ENCODE data around the gene GSG1L. TPM values are rescaled to one million over a fixed set of nuclear protein-coding genes. Genes with fewer than 3 reads are reported as not detected.

GSG1L gene
- total and polyA plus RNA-seq, 4 experiments from 2014 or later, result 0.27 TPM; not detected in 3

- intact Hi-C loops (cut with micrococcal nuclease), result no loop called here
- Histone ChIP-seq H3K27ac (ENCODE audit: low read depth, low read length) (no peak overlapping the region), H3K36me3 (ENCODE audit: insufficient read depth, low read length) (no peaks in the 10 kb centered on the region), H3K4me3 (ENCODE audit: low read length in 2 of 2) (no peak overlapping the region), H3K9me3 (ENCODE audit: control insufficient read depth in 1 of 2, low read length in 2 of 2) (no peaks in the 10 kb centered on the region), H3K27me3 (ENCODE audit: insufficient read depth, low read length) (no peaks in the 10 kb centered on the region), H3K4me1 (ENCODE audit: insufficient read depth, low read length) (no peaks in the 10 kb centered on the region)
- ChIA-PET POLR2A (ENCODE audit: partially characterized antibody) (no interaction called here), CTCF (ENCODE audit: partially characterized antibody) (no interaction called here)
- Mint-ChIP-seq H3K36me3 (peaks cover 30 to 39% of the 10 kb centered on the region in 2 donors), H3K27ac (no peak overlapping the region), H3K4me1 (no peaks in the 10 kb centered on the region), H3K4me3 (no peak overlapping the region), H3K27me3 (no peaks in the 10 kb centered on the region), H3K9me3 (no peaks in the 10 kb centered on the region)
- no peak for DNase-seq
Observed at GRCh38 chr16:27771201-27771910, 292.2 kb downstream of the GSG1L start.

GRCh38 chr16:27770271-27771196 lies 293.0 kb downstream of the GSG1L start:
- Histone ChIP-seq H3K4me1 (ENCODE audit: insufficient read depth, low read length) (no peaks in the 10 kb centered on the region), H3K27ac (ENCODE audit: low read depth, low read length) (no peak overlapping the region), H3K4me3 (ENCODE audit: low read length in 2 of 2) (no peak overlapping the region), H3K27me3 (ENCODE audit: insufficient read depth, low read length) (no peaks in the 10 kb centered on the region), H3K9me3 (ENCODE audit: control insufficient read depth in 1 of 2, low read length in 2 of 2) (no peaks in the 10 kb centered on the region), H3K36me3 (ENCODE audit: insufficient read depth, low read length) (no peaks in the 10 kb centered on the region)
- POLR2A ChIA-PET (ENCODE audit: partially characterized antibody), result no interaction called here
- H3K9me3 Mint-ChIP-seq, result no peaks in the 10 kb centered on the region
- H3K27me3 Mint-ChIP-seq, result no peaks in the 10 kb centered on the region
- H3K4me1 Mint-ChIP-seq, result no peaks in the 10 kb centered on the region
- intact Hi-C loops (cut with micrococcal nuclease), result no loop called here
- no peak overlapping the region for H3K4me3 Mint-ChIP-seq
- no peak for DNase-seq
- H3K36me3 Mint-ChIP-seq, result peaks cover 32 to 45% of the 10 kb centered on the region in 2 donors
- CTCF ChIA-PET (ENCODE audit: partially characterized antibody), result no interaction called here
- no peak overlapping the region for H3K27ac Mint-ChIP-seq

GRCh38 chr16:27769561-27770255 lies 293.8 kb downstream of the GSG1L start:
- DNase-seq, result no peak
- intact Hi-C loops (cut with micrococcal nuclease), result no loop called here
- no peak overlapping the region for H3K27ac Mint-ChIP-seq
- Histone ChIP-seq H3K27ac (ENCODE audit: low read depth, low read length) (no peak overlapping the region), H3K36me3 (ENCODE audit: insufficient read depth, low read length) (no peaks in the 10 kb centered on the region), H3K4me3 (ENCODE audit: low read length in 2 of 2) (no peak overlapping the region), H3K27me3 (ENCODE audit: insufficient read depth, low read length) (no peaks in the 10 kb centered on the region), H3K4me1 (ENCODE audit: insufficient read depth, low read length) (no peaks in the 10 kb centered on the region), H3K9me3 (ENCODE audit: control insufficient read depth in 1 of 2, low read length in 2 of 2) (no peaks in the 10 kb centered on the region)
- ChIA-PET POLR2A (ENCODE audit: partially characterized antibody) (no interaction called here), CTCF (ENCODE audit: partially characterized antibody) (no interaction called here)
- no peaks in the 10 kb centered on the region for H3K4me1 Mint-ChIP-seq
- H3K27me3 Mint-ChIP-seq, result no peaks in the 10 kb centered on the region
- no peak overlapping the region for H3K4me3 Mint-ChIP-seq
- H3K36me3 Mint-ChIP-seq, result peaks cover 30 to 51% of the 10 kb centered on the region in 2 donors
- no peaks in the 10 kb centered on the region for H3K9me3 Mint-ChIP-seq

GRCh38 chr16:27768651-27769272 lies 294.8 kb downstream of the GSG1L start:
- peaks cover 0 to under 1% (median 0%) of the 10 kb centered on the region in 4 donors for H3K4me1 Mint-ChIP-seq
- no peak for DNase-seq
- no peaks in the 10 kb centered on the region for H3K27me3 Mint-ChIP-seq
- H3K9me3 ChIP-seq (ENCODE audit: control insufficient read depth in 1 of 2, low read length in 2 of 2), result no peaks in the 10 kb centered on the region
- H3K9me3 Mint-ChIP-seq, result peaks cover 0 to 5% (median 0%) of the 10 kb centered on the region in 8 donors
- H3K4me3 Mint-ChIP-seq, result no peak overlapping the region
- CTCF ChIA-PET (ENCODE audit: partially characterized antibody), result no interaction called here
- no peak overlapping the region for H3K27ac Mint-ChIP-seq
- H3K36me3 ChIP-seq (ENCODE audit: insufficient read depth, low read length), result no peaks in the 10 kb centered on the region
- H3K27me3 ChIP-seq (ENCODE audit: insufficient read depth, low read length), result no peaks in the 10 kb centered on the region
- no peak overlapping the region for H3K4me3 ChIP-seq (ENCODE audit: low read length in 2 of 2)
- peaks cover 36 to 55% of the 10 kb centered on the region in 2 donors for H3K36me3 Mint-ChIP-seq
- intact Hi-C loops (cut with micrococcal nuclease), result no loop called here
- H3K27ac ChIP-seq (ENCODE audit: low read depth, low read length), result no peak overlapping the region
- POLR2A ChIA-PET (ENCODE audit: partially characterized antibody), result no interaction called here
- no peaks in the 10 kb centered on the region for H3K4me1 ChIP-seq (ENCODE audit: insufficient read depth, low read length)

- Mint-ChIP-seq H3K4me3 (no peak overlapping the region), H3K36me3 (peaks cover 39 to 56% of the 10 kb centered on the region in 2 donors), H3K9me3 (peaks cover 0 to 7% (median 0%) of the 10 kb centered on the region in 8 donors), H3K27me3 (no peaks in the 10 kb centered on the region), H3K27ac (no peak overlapping the region), H3K4me1 (peaks cover 0 to 2% (median 0%) of the 10 kb centered on the region in 4 donors)
- no peak overlapping the region for H3K27ac ChIP-seq (ENCODE audit: low read depth, low read length)
- no peaks in the 10 kb centered on the region for H3K27me3 ChIP-seq (ENCODE audit: insufficient read depth, low read length)
- H3K4me3 ChIP-seq (ENCODE audit: low read length in 2 of 2), result no peak overlapping the region
- H3K9me3 ChIP-seq (ENCODE audit: control insufficient read depth in 1 of 2, low read length in 2 of 2), result no peaks in the 10 kb centered on the region
- DNase-seq, result no peak
- no peaks in the 10 kb centered on the region for H3K4me1 ChIP-seq (ENCODE audit: insufficient read depth, low read length)
- H3K36me3 ChIP-seq (ENCODE audit: insufficient read depth, low read length), result no peaks in the 10 kb centered on the region
- POLR2A ChIA-PET (ENCODE audit: partially characterized antibody), result no interaction called here
- intact Hi-C loops (cut with micrococcal nuclease), result no loop called here
- CTCF ChIA-PET (ENCODE audit: partially characterized antibody), result no interaction called here
Observed at GRCh38 chr16:27767971-27768591, 295.4 kb downstream of the GSG1L start.

GRCh38 chr16:27767081-27767480 lies 296.4 kb downstream of the GSG1L start:
- H3K27me3 ChIP-seq (ENCODE audit: insufficient read depth, low read length), result no peaks in the 10 kb centered on the region
- H3K36me3 ChIP-seq (ENCODE audit: insufficient read depth, low read length), result no peaks in the 10 kb centered on the region
- intact Hi-C loops (cut with micrococcal nuclease), result no loop called here
- Mint-ChIP-seq H3K4me1 (peaks cover 0 to 2% (median 0%) of the 10 kb centered on the region in 4 donors), H3K27me3 (no peaks in the 10 kb centered on the region), H3K36me3 (peaks cover 41 to 61% of the 10 kb centered on the region in 2 donors), H3K27ac (no peak overlapping the region), H3K4me3 (no peak overlapping the region), H3K9me3 (peaks cover 0 to 7% (median 0%) of the 10 kb centered on the region in 8 donors)
- H3K4me3 ChIP-seq (ENCODE audit: low read length in 2 of 2), result no peak overlapping the region
- no peak for DNase-seq
- H3K9me3 ChIP-seq (ENCODE audit: control insufficient read depth in 1 of 2, low read length in 2 of 2), result no peaks in the 10 kb centered on the region
- H3K27ac ChIP-seq (ENCODE audit: low read depth, low read length), result no peak overlapping the region
- POLR2A ChIA-PET (ENCODE audit: partially characterized antibody), result no interaction called here
- CTCF ChIA-PET (ENCODE audit: partially characterized antibody), result no interaction called here
- H3K4me1 ChIP-seq (ENCODE audit: insufficient read depth, low read length), result no peaks in the 10 kb centered on the region
